Neutrophil (primary cell): ENCODE results near the gene GRIP1.

Source experiments
- H3K27ac ChIP-seq: fragments of 200-600 bp; sonication (generic); 2 replicates; pipeline ENCODE4 v1.5.1; 2016; ENCODE audit warnings: mild to moderate bottlenecking, moderate library complexity
- H3K27me3 ChIP-seq: fragments of 200-600 bp; sonication (generic); 2 replicates; pipeline ENCODE4 v1.6.0; 2016; ENCODE audit warnings: mild to moderate bottlenecking
- H3K36me3 ChIP-seq: fragments of 200-600 bp; sonication (generic); 2 replicates; pipeline ENCODE4 v1.5.1; 2017
- H3K4me1 ChIP-seq, 2 experiments: fragments of 200-600 bp in 1 of 2; sonication (generic) in 1 of 2; 1 replicate in 1 of 2; 2 replicates in 1 of 2; pipeline versions ENCODE4 v1.5.1 to v1.6.1; 2013 to 2016; ENCODE audit warnings: low read depth in 1 of 2, low read length in 1 of 2, mild to moderate bottlenecking in 1 of 2, moderate library complexity in 1 of 2; ENCODE audit not compliant: control insufficient read depth in 1 of 2, insufficient read depth in 1 of 2
- H3K4me3 ChIP-seq, 2 experiments: fragments of 200-600 bp in 1 of 2; sonication (generic) in 1 of 2; 1 replicate in 1 of 2; 2 replicates in 1 of 2; pipeline ENCODE4 v1.5.1; 2013 to 2016; ENCODE audit warnings: low read depth in 1 of 2, low read length in 1 of 2, mild to moderate bottlenecking in 1 of 2, moderate library complexity in 1 of 2
- H3K9me3 ChIP-seq: fragments of 200-600 bp; sonication (generic); 2 replicates; pipeline ENCODE4 v1.5.1; 2016
- TF ChIP-seq, protein P1 (sequence below): fragments of 200-600 bp; sonication (generic); IDR thresholded peaks from 2 replicates; pipeline ENCODE4 v1.5.1; 2016; ENCODE audit warnings: antibody characterized with exemption

GRIP1 gene, protein sequence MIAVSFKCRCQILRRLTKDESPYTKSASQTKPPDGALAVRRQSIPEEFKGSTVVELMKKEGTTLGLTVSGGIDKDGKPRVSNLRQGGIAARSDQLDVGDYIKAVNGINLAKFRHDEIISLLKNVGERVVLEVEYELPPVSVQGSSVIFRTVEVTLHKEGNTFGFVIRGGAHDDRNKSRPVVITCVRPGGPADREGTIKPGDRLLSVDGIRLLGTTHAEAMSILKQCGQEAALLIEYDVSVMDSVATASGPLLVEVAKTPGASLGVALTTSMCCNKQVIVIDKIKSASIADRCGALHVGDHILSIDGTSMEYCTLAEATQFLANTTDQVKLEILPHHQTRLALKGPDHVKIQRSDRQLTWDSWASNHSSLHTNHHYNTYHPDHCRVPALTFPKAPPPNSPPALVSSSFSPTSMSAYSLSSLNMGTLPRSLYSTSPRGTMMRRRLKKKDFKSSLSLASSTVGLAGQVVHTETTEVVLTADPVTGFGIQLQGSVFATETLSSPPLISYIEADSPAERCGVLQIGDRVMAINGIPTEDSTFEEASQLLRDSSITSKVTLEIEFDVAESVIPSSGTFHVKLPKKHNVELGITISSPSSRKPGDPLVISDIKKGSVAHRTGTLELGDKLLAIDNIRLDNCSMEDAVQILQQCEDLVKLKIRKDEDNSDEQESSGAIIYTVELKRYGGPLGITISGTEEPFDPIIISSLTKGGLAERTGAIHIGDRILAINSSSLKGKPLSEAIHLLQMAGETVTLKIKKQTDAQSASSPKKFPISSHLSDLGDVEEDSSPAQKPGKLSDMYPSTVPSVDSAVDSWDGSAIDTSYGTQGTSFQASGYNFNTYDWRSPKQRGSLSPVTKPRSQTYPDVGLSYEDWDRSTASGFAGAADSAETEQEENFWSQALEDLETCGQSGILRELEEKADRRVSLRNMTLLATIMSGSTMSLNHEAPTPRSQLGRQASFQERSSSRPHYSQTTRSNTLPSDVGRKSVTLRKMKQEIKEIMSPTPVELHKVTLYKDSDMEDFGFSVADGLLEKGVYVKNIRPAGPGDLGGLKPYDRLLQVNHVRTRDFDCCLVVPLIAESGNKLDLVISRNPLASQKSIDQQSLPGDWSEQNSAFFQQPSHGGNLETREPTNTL

DNA sequence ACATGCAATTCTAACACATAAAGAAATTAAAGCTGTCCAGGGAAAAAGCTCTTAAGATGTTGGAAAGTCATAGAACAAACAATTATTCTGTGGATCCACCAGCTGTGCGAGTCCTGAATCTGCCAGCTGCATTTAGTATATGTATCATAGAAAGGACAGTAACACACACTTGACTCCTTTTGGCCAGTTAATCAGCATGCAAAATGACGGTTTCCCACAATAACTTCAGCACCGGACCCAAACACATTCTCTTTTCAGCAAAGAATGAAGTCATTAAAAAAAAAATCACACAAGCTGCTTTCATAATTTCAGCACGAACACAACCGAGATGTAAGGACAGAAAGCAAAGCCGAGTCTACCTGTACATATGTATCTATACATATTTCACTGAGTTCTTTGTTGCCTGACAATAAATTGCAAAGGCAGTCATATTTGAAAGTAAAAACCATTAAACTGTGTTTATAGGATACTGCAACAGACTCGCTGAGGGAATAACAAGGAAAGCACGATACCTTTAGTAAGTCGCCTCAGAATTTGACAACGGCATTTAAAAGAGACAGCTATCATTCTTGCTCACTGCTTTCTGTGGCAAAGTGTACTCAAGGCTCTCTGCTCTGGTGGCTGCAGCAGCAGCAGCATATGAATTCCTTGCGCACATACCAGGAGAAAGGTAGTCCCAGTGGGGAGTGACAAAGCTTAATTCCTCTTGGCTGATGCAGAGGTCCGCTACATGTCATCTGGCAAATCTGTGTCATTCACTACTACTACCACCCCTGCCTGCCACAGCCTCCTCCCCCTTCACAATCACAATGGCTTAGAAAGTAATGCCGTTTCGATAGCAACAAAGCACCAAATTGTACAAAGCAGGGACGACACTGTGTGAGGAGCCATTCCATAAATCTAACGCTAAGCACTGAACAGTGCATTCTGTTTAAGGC lies at the start of gene GRIP1:
TSS of gene GRIP1 (minus strand) at position 739 of the 938 bp plus-strand sequence. CDS start at position 567, 172 bp downstream.
- TF ChIP-seq, protein P1, sequence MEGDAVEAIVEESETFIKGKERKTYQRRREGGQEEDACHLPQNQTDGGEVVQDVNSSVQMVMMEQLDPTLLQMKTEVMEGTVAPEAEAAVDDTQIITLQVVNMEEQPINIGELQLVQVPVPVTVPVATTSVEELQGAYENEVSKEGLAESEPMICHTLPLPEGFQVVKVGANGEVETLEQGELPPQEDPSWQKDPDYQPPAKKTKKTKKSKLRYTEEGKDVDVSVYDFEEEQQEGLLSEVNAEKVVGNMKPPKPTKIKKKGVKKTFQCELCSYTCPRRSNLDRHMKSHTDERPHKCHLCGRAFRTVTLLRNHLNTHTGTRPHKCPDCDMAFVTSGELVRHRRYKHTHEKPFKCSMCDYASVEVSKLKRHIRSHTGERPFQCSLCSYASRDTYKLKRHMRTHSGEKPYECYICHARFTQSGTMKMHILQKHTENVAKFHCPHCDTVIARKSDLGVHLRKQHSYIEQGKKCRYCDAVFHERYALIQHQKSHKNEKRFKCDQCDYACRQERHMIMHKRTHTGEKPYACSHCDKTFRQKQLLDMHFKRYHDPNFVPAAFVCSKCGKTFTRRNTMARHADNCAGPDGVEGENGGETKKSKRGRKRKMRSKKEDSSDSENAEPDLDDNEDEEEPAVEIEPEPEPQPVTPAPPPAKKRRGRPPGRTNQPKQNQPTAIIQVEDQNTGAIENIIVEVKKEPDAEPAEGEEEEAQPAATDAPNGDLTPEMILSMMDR = no peak
- Histone ChIP-seq H3K9me3 (no peaks in the 10 kb centered on the region), H3K4me1 (no peaks in the 10 kb centered on the region), H3K27ac (no peak within 1 kb of the TSS), H3K36me3 (no peaks in the 10 kb centered on the region), H3K27me3 (no peaks in the 10 kb centered on the region), H3K4me3 (no peak within 1 kb of the TSS)

DNA sequence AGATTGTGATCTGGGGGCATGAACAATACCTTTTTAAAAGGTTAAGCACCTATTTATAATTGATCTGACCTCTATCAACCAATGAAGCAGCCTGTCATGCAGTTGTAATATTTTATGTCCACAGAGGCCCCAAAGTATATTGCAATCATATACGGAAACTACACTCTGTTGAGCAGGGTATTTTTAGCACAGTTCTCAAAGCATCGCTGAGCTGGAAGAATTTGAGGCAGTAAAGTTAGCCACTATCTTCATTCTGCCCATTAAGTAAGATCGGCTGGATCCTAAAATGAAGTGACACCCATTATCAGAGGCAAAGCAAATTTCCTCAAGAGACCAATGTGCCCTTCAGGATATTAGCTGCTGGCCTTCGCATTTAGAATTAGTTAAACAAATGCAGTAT lies 47.7 kb upstream of the GRIP1 start:
- no peak overlapping the region for H3K27ac ChIP-seq
- H3K9me3 ChIP-seq = no peaks in the 10 kb centered on the region
- H3K4me1 ChIP-seq = no peaks in the 10 kb centered on the region
- H3K27me3 ChIP-seq = no peaks in the 10 kb centered on the region
- no peak overlapping the region for H3K4me3 ChIP-seq
- TF ChIP-seq, protein P1 = no peak
- no peaks in the 10 kb centered on the region for H3K36me3 ChIP-seq

DNA sequence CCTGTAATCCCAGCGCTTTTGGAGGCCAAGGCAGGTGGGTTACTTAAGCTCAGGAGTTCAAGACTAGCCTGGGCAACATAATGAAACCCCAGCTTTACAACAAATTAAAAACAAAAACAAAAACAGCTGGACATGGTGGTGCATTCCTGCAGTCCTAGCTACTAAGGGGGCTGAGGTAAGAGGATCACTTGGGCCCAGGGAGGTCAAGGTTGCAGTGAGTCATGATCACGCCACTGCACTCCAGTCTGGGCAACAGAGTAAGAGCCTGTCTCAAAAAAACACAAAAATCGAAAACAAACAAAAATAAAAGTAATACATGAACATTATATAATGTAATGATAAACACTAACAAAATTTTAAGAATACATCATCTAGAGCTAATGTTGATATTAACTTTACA lies 46.2 kb upstream of the GRIP1 start:
- no peaks in the 10 kb centered on the region for H3K9me3 ChIP-seq
- H3K36me3 ChIP-seq = no peaks in the 10 kb centered on the region
- TF ChIP-seq, protein P1 = no peak
- H3K4me3 ChIP-seq = no peak overlapping the region
- H3K27me3 ChIP-seq = no peaks in the 10 kb centered on the region
- no peak overlapping the region for H3K27ac ChIP-seq
- H3K4me1 ChIP-seq = no peaks in the 10 kb centered on the region

DNA sequence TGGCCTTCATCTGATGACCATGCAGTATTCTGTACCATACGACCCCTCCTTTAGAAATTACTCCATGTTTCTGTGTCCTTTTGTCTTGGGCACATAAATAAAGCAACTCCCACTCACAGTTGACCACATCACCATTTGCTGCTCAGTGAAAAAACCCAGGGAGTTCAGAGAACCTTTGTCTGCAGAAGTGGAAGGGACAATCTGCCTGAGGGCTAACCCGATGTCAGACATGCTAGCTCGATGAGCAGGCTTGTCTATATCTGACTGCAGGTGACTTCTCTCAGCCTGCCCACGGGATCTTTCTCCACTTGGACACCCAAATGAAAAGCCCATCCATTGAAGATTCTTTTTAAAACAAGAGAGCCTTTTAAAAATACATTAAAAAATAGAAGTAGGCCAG lies 45.7 kb upstream of the GRIP1 start:
- Histone ChIP-seq H3K4me1 (no peaks in the 10 kb centered on the region), H3K9me3 (no peaks in the 10 kb centered on the region), H3K36me3 (no peaks in the 10 kb centered on the region), H3K27me3 (no peaks in the 10 kb centered on the region), H3K4me3 (no peak overlapping the region), H3K27ac (no peak overlapping the region)
- TF ChIP-seq, protein P1 = no peak

DNA sequence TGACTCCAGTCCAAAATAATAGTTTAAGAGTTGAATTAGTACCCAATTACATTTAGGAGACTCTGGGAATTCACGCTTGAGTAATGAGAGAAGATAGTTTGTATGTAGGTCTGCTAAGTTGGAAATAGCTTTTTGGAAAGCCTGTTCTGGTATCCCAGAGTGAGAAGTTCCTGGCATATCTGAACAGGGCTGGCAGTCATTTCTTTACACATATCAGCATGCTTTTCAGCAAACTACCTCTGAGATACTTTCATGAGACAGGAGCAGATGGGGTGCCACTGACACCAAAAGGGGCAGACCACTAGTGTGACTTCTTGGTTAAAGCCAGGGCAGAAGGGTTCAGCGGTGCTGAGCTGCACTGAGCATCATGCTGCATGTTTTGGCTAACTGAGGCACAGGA lies 45.1 kb upstream of the GRIP1 start:
- TF ChIP-seq, protein P1 = no peak
- Histone ChIP-seq H3K27ac (no peak overlapping the region), H3K9me3 (no peaks in the 10 kb centered on the region), H3K27me3 (no peaks in the 10 kb centered on the region), H3K4me3 (no peak overlapping the region), H3K36me3 (no peaks in the 10 kb centered on the region), H3K4me1 (no peaks in the 10 kb centered on the region)
